GM19452 (cell line): Measurements from ENCODE around the gene PNPLA8.
A peak's percentile ranks its signal among the peaks of the same experiment; 100 is the strongest.
"Not testable (repeated sequence)": the region's sequence is repeated elsewhere in the genome, so short reads cannot be mapped to it uniquely, and the experiment has no call there.

Experiments used
- ATAC-seq: cut with Tn5 transposase; IDR thresholded peaks from one replicate; pipeline ENCODE4 v1.9.1; 2021; ENCODE audit not compliant: unreplicated experiment

Gene PNPLA8

GRCh38 chr7:108525985-108526767, at the start of gene PNPLA8:
Gene PNPLA8, minus strand, starts transcription at chr7:108526135. Its CDS starts 10,644 bp downstream, at chr7:108515491.
- ATAC-seq: peak; percentile 91

GRCh38 chr7:108575156-108575555, 49.2 kb upstream of the PNPLA8 start:
- ATAC-seq: no peak

GRCh38 chr7:108572480-108572879, 46.5 kb upstream of the PNPLA8 start:
- ATAC-seq: no peak

GRCh38 chr7:108570146-108570755, 44.3 kb upstream of the PNPLA8 start:
- ATAC-seq: peak; percentile 18

GRCh38 chr7:108569381-108570145, 43.6 kb upstream of the PNPLA8 start, which contains the start of the genes DNAJB9 and THAP5:
Gene DNAJB9, plus strand, starts transcription at chr7:108569874. Its CDS starts 1,853 bp downstream, at chr7:108571727.
Gene THAP5, minus strand, starts transcription at chr7:108569706. Its CDS starts 137 bp downstream, at chr7:108569569.
- peak; percentile 94 for ATAC-seq

DNA sequence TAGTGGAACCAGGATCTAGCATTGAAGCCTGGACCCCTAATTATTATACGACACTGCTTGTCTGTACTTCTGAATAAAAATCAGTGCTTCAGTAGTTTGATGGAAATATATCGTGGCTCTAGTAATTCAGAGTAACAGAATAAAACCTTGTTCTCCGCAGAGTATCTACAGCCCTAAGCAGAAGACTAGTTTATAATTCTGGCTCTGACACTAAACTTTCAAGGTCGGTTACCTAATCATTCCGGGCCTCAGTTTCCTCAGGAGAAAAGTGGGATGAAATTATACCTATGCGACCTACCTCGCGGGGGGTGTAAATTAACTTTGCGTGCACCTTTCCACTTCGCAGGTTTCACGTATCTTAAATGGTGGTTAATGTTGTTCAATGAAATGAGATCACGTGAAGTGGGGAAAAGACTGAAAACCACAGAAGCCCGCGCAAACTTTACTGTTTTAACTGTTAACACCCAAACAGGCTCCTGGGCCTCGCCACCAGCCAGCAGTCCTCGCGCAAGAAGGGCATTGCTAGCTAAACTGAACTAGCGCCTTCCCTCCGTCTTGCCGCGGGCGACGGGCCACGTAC, 43.0 kb upstream of the PNPLA8 start:
- no peak for ATAC-seq

- ATAC-seq: no peak
Observed at GRCh38 chr7:108565987-108566386, 40.1 kb upstream of the PNPLA8 start.

GRCh38 chr7:108561047-108561619, 35.2 kb upstream of the PNPLA8 start:
- ATAC-seq: no peak

- ATAC-seq: no peak
Observed at GRCh38 chr7:108559253-108559652, 33.3 kb upstream of the PNPLA8 start.

GRCh38 chr7:108557617-108558016, 31.7 kb upstream of the PNPLA8 start:
- ATAC-seq: no peak

DNA sequence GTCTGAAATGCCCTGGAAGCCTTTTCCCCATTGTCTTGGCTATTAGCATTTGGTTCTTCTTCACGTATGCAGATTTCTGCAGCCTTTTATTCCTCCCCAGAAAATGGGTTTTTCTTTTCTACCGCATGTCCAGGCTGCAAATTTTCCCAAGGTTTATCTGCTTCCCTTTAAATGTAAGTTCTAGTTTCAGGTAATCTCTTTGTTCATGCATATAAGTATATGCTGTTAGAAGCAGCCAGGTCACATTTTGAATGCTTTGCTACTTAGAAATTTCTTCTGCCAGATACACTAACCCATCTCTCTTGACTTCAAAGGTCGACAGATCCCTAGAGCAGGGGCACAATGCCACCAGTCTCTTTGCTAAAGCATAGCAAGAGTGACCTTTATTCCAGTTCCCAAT, 31.3 kb upstream of the PNPLA8 start:
- ATAC-seq: no peak

- not testable (repeated sequence) for ATAC-seq
Observed at GRCh38 chr7:108556665-108557064, 30.7 kb upstream of the PNPLA8 start.

DNA sequence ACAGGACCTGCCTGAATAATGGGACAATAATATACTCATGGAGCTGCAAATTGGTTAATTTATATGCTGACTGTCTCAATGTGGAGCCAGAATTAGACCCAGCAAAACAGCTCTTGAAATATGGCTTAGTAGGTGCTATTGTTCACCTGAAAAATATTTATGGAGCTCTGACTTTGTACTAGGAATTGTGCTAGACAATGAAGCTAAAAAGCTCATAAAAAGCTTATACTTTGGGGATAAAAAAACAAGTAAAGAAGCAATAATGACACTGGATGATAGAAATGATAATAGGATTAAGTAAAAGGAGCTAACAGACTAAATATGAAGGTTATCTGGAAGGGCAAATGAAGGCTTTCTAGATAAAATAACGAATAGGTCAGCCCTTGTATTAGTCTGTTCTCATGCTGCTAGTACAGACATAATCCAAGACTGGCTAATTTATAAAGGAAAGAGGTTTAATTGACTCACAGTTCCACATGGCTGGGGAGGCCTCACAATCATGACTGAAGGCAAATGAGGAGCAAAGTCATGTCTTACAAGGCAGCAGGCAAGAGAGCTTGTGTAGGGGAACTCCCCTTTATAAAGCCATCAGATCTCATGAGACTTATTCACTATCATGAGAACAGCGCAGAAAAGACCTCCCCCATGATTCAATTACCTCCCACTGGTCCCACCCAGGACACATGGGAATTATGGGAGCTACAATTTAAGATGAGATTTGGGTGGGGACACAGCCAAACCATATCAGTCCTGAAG, 22.4 kb upstream of the PNPLA8 start:
- not testable (repeated sequence) for ATAC-seq

DNA sequence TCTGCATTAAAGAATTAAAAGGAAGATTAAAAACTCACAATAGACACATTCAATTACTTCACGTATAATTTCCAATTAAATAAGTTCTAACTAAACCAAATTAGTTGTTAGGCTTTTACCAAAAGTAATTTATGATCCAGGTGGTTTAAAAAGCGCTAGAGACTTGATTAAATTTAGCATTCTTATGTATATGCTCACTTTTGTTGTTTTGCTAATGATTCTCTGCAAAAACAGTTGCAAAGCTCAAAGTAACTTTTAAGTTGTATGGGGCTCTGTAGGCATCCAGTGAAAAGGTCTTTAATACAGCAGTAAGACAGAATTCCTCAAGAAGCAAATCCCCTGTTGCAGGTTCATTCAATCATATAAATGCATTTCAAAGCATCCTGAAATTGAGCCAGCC, 15.5 kb upstream of the PNPLA8 start:
- no peak for ATAC-seq

- ATAC-seq: not testable (repeated sequence)
Observed at GRCh38 chr7:108538685-108539084, 12.8 kb upstream of the PNPLA8 start.

GRCh38 chr7:108538236-108538635, 12.3 kb upstream of the PNPLA8 start:
- not testable (repeated sequence) for ATAC-seq

DNA sequence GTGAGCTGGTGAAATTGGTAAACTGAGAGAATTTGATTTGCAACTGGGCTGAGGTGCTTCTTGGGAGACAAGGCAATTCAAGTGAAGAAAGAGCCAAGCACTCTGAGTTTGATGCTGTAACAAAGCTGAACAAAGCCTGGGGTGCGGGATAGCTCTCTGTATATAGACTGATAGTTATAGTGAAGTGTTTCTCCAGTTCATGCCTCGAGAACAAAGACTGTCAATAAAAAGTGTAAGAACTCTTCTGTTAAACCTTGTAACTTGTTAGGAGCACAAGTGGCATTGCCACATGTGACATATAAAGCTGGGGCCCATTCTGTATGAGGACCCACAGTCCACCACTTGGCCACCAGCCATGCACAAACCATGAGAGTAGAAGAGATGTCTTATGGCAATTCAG, 11.3 kb upstream of the PNPLA8 start:
- no peak for ATAC-seq

DNA sequence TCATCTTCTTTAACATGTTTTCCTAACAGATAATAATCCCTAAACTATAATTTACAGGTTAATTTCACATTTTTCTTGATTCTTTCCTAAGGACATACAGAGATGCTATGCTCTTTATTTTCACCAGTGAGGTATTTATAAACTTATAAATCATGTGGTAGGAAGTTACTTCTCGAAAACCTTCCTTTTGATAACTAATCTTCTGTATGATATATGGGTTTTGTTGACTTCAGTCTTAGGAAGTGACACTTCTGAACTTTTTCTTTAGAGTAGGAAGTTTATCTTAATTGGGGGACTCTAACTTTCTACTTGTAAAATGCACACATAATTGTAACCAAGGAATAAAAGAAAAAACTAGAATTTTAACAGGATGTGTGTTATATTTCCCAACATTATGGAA, 9.8 kb upstream of the PNPLA8 start:
- ATAC-seq: no peak

GRCh38 chr7:108535257-108535656, 9.3 kb upstream of the PNPLA8 start:
- no peak for ATAC-seq

- no peak for ATAC-seq
Observed at GRCh38 chr7:108533712-108534111, 7.8 kb upstream of the PNPLA8 start.
